HG03442 (cell line): Measurements from ENCODE around the gene EIF4G3.

Source experiments
- ATAC-seq: cut with Tn5 transposase; IDR thresholded peaks from one replicate; pipeline ENCODE4 v1.9.1; 2021; ENCODE audit warnings: mild to moderate bottlenecking, moderate library complexity; ENCODE audit not compliant: unreplicated experiment

EIF4G3 gene

GRCh38 chr1:20786253-20787028 lies 390.3 kb downstream of the EIF4G3 start:
- ATAC-seq = peak; percentile 73

- ATAC-seq = no peak
Observed at GRCh38 chr1:20785907-20786252, 390.8 kb downstream of the EIF4G3 start.

- no peak for ATAC-seq
Observed at GRCh38 chr1:20775700-20776099, 401.0 kb downstream of the EIF4G3 start.

GRCh38 chr1:20771780-20772179 lies 404.9 kb downstream of the EIF4G3 start:
- ATAC-seq = no peak

- ATAC-seq = no peak
Observed at GRCh38 chr1:20770314-20771087, 406.2 kb downstream of the EIF4G3 start.

- ATAC-seq = no peak
Observed at GRCh38 chr1:20767271-20767670, 409.4 kb downstream of the EIF4G3 start.

GRCh38 chr1:20763417-20763816 lies 413.3 kb downstream of the EIF4G3 start:
- ATAC-seq = no peak

- ATAC-seq = no peak
Observed at GRCh38 chr1:20760322-20760721, 416.4 kb downstream of the EIF4G3 start.
